H9 (cell line): Measurements from ENCODE around the gene DPP6. TPM values are rescaled to one million over a fixed set of nuclear protein-coding genes. Genes with fewer than 3 reads are reported as not detected.

ENCODE experiments used
- DNase-seq: peaks from one replicate; pipeline ENCODE4 v3.0.0-alpha.2; 2017
- H2AFZ ChIP-seq: one replicate; pipeline ENCODE4 v1.6.1; 2013; ENCODE audit warnings: mild to moderate bottlenecking, low read length, control low read depth, moderate library complexity
- H2AK5ac ChIP-seq: 2 replicates; pipeline ENCODE4 v1.6.1; 2013; ENCODE audit warnings: low read length, control low read depth, mixed read lengths; ENCODE audit not compliant: insufficient read length
- H2BK120ac ChIP-seq: one replicate; pipeline ENCODE4 v1.6.1; 2013; ENCODE audit warnings: low read depth, mild to moderate bottlenecking, low read length, control low read depth, inconsistent platforms; ENCODE audit not compliant: poor library complexity, severe bottlenecking
- H2BK12ac ChIP-seq: 2 replicates; pipeline ENCODE4 v1.6.1; 2013; ENCODE audit warnings: low read length, control low read depth, mixed read lengths, low read depth; ENCODE audit not compliant: insufficient read length
- H2BK15ac ChIP-seq: 2 replicates; pipeline ENCODE4 v1.6.1; 2013; ENCODE audit warnings: low read depth, low read length, control low read depth
- H2BK20ac ChIP-seq: one replicate; pipeline ENCODE4 v1.6.1; 2013; ENCODE audit warnings: low read depth, mild to moderate bottlenecking, low read length, control low read depth, inconsistent platforms; ENCODE audit not compliant: poor library complexity, severe bottlenecking
- H2BK5ac ChIP-seq: 2 replicates; pipeline ENCODE4 v1.6.1; 2013; ENCODE audit warnings: low read length, control low read depth, mixed read lengths; ENCODE audit not compliant: insufficient read length
- H3K14ac ChIP-seq: 2 replicates; pipeline ENCODE4 v1.6.1; 2013; ENCODE audit warnings: low read length, control low read depth; ENCODE audit not compliant: insufficient read depth
- H3K18ac ChIP-seq: 2 replicates; pipeline ENCODE4 v1.6.1; 2013; ENCODE audit warnings: low read depth, mild to moderate bottlenecking, mixed read lengths, low read length, control low read depth; ENCODE audit not compliant: insufficient read length
- H3K23ac ChIP-seq: 2 replicates; pipeline ENCODE4 v1.6.1; 2013; ENCODE audit warnings: low read length, control low read depth, mixed read lengths, low read depth; ENCODE audit not compliant: insufficient read length
- H3K23me2 ChIP-seq: 2 replicates; pipeline ENCODE4 v1.6.1; 2013; ENCODE audit warnings: low read depth, mild to moderate bottlenecking, mixed read lengths, low read length, control low read depth; ENCODE audit not compliant: insufficient read length, poor library complexity, severe bottlenecking
- H3K27ac ChIP-seq: 2 replicates; pipeline ENCODE4 v1.5.1; 2013; ENCODE audit warnings: low read length, control low read depth, mixed read lengths, low read depth; ENCODE audit not compliant: insufficient read length
- H3K27me3 ChIP-seq: 2 replicates; pipeline ENCODE4 v1.6.1; 2013; ENCODE audit warnings: low read length, control low read depth, inconsistent platforms; ENCODE audit not compliant: insufficient read depth
- H3K4ac ChIP-seq: 2 replicates; pipeline ENCODE4 v1.6.1; 2013; ENCODE audit warnings: low read depth, mild to moderate bottlenecking, control low read depth, inconsistent platforms, low read length, moderate library complexity
- H3K4me1 ChIP-seq: 2 replicates; pipeline ENCODE4 v1.6.1; 2013; ENCODE audit warnings: low read length, control low read depth, inconsistent platforms; ENCODE audit not compliant: insufficient read depth
- H3K4me2 ChIP-seq: 2 replicates; pipeline ENCODE4 v1.6.1; 2013; ENCODE audit warnings: low read length, control low read depth, mixed read lengths; ENCODE audit not compliant: insufficient read length, insufficient read depth
- H3K56ac ChIP-seq: 2 replicates; pipeline ENCODE4 v1.6.1; 2013; ENCODE audit warnings: low read depth, mild to moderate bottlenecking, mixed read lengths, low read length, control low read depth; ENCODE audit not compliant: insufficient read length
- H3K79me1 ChIP-seq: 2 replicates; pipeline ENCODE4 v1.6.1; 2013; ENCODE audit warnings: low read depth, mild to moderate bottlenecking, moderate library complexity, low read length, control low read depth, inconsistent platforms; ENCODE audit not compliant: insufficient read depth, poor library complexity, severe bottlenecking
- H3K79me2 ChIP-seq: 2 replicates; pipeline ENCODE4 v1.6.1; 2013; ENCODE audit warnings: low read length, control low read depth, inconsistent platforms; ENCODE audit not compliant: insufficient read depth
- H3K9ac ChIP-seq: 2 replicates; pipeline ENCODE4 v1.6.1; 2013; ENCODE audit warnings: low read length, control low read depth, mixed read lengths; ENCODE audit not compliant: insufficient read length; ENCODE audit errors: extremely low read depth
- H3K9me3 ChIP-seq: one replicate; pipeline ENCODE4 v1.6.1; 2013; ENCODE audit warnings: low read depth, low read length, inconsistent platforms; ENCODE audit not compliant: control insufficient read depth
- H3T11ph ChIP-seq: one replicate; pipeline ENCODE4 v1.6.1; 2013; ENCODE audit warnings: mild to moderate bottlenecking, low read length, control low read depth, inconsistent platforms
- H4K20me1 ChIP-seq: one replicate; pipeline ENCODE4 v1.6.1; 2013; ENCODE audit not compliant: control insufficient read depth, insufficient read length, insufficient read depth
- H4K5ac ChIP-seq: 2 replicates; pipeline ENCODE4 v1.6.1; 2013; ENCODE audit warnings: low read depth, mild to moderate bottlenecking, mixed read lengths, low read length, control low read depth; ENCODE audit not compliant: insufficient read length
- H4K8ac ChIP-seq: replicated peaks from 2 replicates; pipeline ENCODE4 v1.6.1; 2013; ENCODE audit warnings: low read length, control low read depth, mixed read lengths, low read depth; ENCODE audit not compliant: insufficient read length
- H4K91ac ChIP-seq: 2 replicates; pipeline ENCODE4 v1.6.1; 2013; ENCODE audit warnings: low read depth, mild to moderate bottlenecking, moderate library complexity, mixed read lengths, low read length, control low read depth; ENCODE audit not compliant: insufficient read length
- H3K27ac Mint-ChIP-seq, 3 experiments: 2 replicates in 2 of 3; 3 replicates in 1 of 3; pipeline ENCODE4 v1.8.0; 2020 to 2021; ENCODE audit warnings: mixed read lengths in 3 of 3, mild to moderate bottlenecking in 1 of 3, moderate library complexity in 1 of 3
- H3K27me3 Mint-ChIP-seq: 2 replicates; pipeline ENCODE4 v1.8.0; 2021; ENCODE audit warnings: low read depth, mild to moderate bottlenecking, moderate library complexity, mixed read lengths
- H3K36me3 Mint-ChIP-seq, 3 experiments: 2 replicates in 2 of 3; 3 replicates in 1 of 3; pipeline ENCODE4 v1.8.0; 2020 to 2021; ENCODE audit warnings: low read depth in 3 of 3, mixed read lengths in 3 of 3; ENCODE audit not compliant: insufficient read depth in 1 of 3
- H3K4me1 Mint-ChIP-seq, 2 experiments: 2 replicates each; pipeline ENCODE4 v1.8.0; 2020; ENCODE audit warnings: mixed read lengths in 2 of 2
- H3K4me3 Mint-ChIP-seq, 2 experiments: 2 replicates in 1 of 2; 3 replicates in 1 of 2; pipeline ENCODE4 v1.8.0; 2020 to 2021; ENCODE audit warnings: mild to moderate bottlenecking in 2 of 2, mixed read lengths in 2 of 2, moderate library complexity in 1 of 2
- H3K9me3 Mint-ChIP-seq, 2 experiments: 2 replicates in 1 of 2; 3 replicates in 1 of 2; pipeline ENCODE4 v1.8.0; 2020; ENCODE audit warnings: mild to moderate bottlenecking in 2 of 2, mixed read lengths in 2 of 2, moderate library complexity in 1 of 2
- WGBS: extraction: QIAGEN DNeasy Blood & Tissue Kit; methylation state at CpG from one replicate; pipeline ENCODE4 v1.1.7; 2013; ENCODE audit warnings: missing lambda C conversion rate, low lambda C conversion rate, mixed read lengths; ENCODE audit not compliant: insufficient read length; ENCODE audit errors: extremely low coverage; 5-methylcytosine and 5-hydroxymethylcytosine counted together
- total RNA-seq: library from RNA; stranded (reverse); gene quantifications from 2 replicates; pipeline ENCODE4 v1.2.1, GENCODE V29; 2021
- TF ChIP-seq, protein P1 (sequence below): fragments of 200-600 bp; sonication (generic); conservative IDR thresholded peaks from 3 replicates; pipeline ENCODE4 v1.8.0; 2021; ENCODE audit warnings: antibody characterized with exemption, mild to moderate bottlenecking

Gene DPP6
- total RNA-seq, 1 experiment from 2014 or later, result 4.5 TPM

DNA sequence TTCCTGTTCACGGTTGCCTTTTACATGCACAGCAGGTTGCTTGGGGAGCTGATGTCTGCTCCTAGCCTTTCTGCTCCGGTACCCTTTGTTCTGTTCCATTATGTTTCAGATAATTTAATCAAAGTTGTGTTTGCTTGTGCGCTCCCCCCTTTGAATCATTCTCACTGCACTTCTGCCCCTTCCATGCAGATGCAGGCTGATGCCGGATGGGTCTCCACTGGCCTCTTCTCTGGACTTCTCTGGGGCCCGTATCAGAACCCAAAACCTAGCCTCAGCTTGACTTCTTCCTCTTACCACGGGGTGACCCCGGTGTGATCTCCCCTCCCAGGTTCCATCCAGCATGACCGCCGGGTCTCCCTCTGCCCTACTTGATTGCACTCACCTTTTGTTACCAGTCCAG lies 272.0 kb downstream of the DPP6 start:
- no peaks in the 10 kb centered on the region for H3K36me3 Mint-ChIP-seq
- Histone ChIP-seq H2AK5ac (no peak overlapping the region), H2BK20ac (no peak overlapping the region), H3K9ac (no peak overlapping the region), H3T11ph (no peak overlapping the region), H4K5ac (no peak overlapping the region), H3K9me3 (no peaks in the 10 kb centered on the region), H4K8ac (no peak overlapping the region), H3K4me1 (peaks cover 2% of the 10 kb centered on the region; the same call in 1 of the 2 replicates), H3K79me1 (no peaks in the 10 kb centered on the region), H2BK120ac (no peak overlapping the region), H3K27ac (no peak overlapping the region), H4K20me1 (no peaks in the 10 kb centered on the region), H3K27me3 (no peaks in the 10 kb centered on the region), H3K14ac (no peak overlapping the region), H3K23me2 (no peaks in the 10 kb centered on the region), H4K91ac (no peak overlapping the region), H3K23ac (no peak overlapping the region), H3K18ac (no peak overlapping the region), H2BK15ac (no peak overlapping the region), H3K4me2 (no peak overlapping the region), H3K79me2 (no peaks in the 10 kb centered on the region), H3K4ac (no peak overlapping the region), H2BK5ac (no peak overlapping the region), H2AFZ (no peak overlapping the region), H3K56ac (no peak overlapping the region), H2BK12ac (no peak overlapping the region)
- TF ChIP-seq, protein P1, sequence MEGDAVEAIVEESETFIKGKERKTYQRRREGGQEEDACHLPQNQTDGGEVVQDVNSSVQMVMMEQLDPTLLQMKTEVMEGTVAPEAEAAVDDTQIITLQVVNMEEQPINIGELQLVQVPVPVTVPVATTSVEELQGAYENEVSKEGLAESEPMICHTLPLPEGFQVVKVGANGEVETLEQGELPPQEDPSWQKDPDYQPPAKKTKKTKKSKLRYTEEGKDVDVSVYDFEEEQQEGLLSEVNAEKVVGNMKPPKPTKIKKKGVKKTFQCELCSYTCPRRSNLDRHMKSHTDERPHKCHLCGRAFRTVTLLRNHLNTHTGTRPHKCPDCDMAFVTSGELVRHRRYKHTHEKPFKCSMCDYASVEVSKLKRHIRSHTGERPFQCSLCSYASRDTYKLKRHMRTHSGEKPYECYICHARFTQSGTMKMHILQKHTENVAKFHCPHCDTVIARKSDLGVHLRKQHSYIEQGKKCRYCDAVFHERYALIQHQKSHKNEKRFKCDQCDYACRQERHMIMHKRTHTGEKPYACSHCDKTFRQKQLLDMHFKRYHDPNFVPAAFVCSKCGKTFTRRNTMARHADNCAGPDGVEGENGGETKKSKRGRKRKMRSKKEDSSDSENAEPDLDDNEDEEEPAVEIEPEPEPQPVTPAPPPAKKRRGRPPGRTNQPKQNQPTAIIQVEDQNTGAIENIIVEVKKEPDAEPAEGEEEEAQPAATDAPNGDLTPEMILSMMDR, result no peak
- H3K27me3 Mint-ChIP-seq, result 0 out of 2 replicates have a peak, but pooled peaks cover 2% of the 10 kb centered on the region
- no CpG with 5 or more reads among the region's 9 CpGs for WGBS
- H3K4me1 Mint-ChIP-seq, result peaks cover 15 to 17% of the 10 kb centered on the region in 2 experiments
- no peak overlapping the region for H3K4me3 Mint-ChIP-seq
- H3K9me3 Mint-ChIP-seq, result no peaks in the 10 kb centered on the region; a peak in 1 of 5 replicates
- peak overlapping the region in 2 of 3 experiments; percentile 27 to 83; a peak in 3 of 7 replicates for H3K27ac Mint-ChIP-seq
- no peak for DNase-seq
